ENCODE results near the gene PTPRM.

DNA sequence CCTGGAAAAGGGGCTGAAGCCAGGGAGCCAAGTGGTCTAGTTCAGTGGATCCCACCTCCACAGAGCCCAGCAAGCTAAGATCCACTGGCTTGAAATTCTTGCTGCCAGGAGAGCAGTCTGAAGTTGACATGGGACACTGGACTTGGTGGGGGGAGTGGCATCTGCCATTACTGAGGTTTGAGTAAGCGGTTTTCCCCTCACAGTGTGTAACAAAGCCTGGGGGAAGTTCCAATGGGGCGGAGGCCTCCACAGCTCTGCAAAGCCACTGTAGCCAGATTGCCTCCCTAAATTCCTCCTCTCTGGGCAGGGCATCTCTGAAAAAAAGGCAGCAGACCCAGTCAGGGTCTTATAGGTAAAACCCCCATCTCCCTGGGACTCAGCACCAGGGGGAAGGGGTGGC lies 144.4 kb downstream of the PTPRM start:
- TF ChIP-seq ZNF37A (tag by site-specific recombination; IDR thresholded peaks at IDR 0.05) = no peak
- TF ChIP-seq ZNF174 (tag by site-specific recombination; IDR thresholded peaks at IDR 0.05) = no peak
- TF ChIP-seq ZNF776 (tag by site-specific recombination; IDR thresholded peaks at IDR 0.05; ENCODE audit: borderline replicate concordance) = no peak
- no peak for TF ChIP-seq EGR2 (tag by site-specific recombination; IDR thresholded peaks at IDR 0.05; ENCODE audit: low read depth)
- TF ChIP-seq, protein P1, sequence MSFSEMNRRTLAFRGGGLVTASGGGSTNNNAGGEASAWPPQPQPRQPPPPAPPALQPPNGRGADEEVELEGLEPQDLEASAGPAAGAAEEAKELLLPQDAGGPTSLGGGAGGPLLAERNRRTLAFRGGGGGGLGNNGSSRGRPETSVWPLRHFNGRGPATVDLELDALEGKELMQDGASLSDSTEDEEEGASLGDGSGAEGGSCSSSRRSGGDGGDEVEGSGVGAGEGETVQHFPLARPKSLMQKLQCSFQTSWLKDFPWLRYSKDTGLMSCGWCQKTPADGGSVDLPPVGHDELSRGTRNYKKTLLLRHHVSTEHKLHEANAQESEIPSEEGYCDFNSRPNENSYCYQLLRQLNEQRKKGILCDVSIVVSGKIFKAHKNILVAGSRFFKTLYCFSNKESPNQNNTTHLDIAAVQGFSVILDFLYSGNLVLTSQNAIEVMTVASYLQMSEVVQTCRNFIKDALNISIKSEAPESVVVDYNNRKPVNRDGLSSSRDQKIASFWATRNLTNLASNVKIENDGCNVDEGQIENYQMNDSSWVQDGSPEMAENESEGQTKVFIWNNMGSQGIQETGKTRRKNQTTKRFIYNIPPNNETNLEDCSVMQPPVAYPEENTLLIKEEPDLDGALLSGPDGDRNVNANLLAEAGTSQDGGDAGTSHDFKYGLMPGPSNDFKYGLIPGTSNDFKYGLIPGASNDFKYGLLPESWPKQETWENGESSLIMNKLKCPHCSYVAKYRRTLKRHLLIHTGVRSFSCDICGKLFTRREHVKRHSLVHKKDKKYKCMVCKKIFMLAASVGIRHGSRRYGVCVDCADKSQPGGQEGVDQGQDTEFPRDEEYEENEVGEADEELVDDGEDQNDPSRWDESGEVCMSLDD (tag by site-specific recombination; IDR thresholded peaks at IDR 0.05) = no peak

All from HEK293 (cell line).